ENCODE data around the gene LAD1.

Gene LAD1

DNA sequence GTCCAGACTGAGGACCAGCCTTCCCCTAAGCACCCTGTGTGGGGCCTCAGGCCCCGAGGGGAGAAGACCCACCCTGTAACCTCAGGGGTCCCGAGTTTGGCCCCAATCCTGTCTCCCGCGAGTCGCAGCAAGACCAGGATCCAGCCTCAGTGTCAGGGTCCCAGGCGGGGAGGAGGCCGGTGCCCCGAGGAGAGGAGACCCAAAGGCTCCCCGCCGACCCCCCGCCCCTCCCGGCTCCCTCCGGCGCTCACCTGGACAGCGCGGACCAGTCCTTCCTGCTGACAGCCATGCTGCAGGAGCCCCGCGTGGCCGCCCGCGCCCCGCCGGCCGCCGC lies at the start of gene LAD1:
TSS of gene LAD1 (minus strand) at position 307 of the 334 bp plus-strand sequence. CDS start at position 289, 18 bp downstream.
- DNase-seq: no peak

GRCh38 chr1:201447903-201448871 lies 49.1 kb upstream of the LAD1 start:
- DNase-seq: no peak

DNA sequence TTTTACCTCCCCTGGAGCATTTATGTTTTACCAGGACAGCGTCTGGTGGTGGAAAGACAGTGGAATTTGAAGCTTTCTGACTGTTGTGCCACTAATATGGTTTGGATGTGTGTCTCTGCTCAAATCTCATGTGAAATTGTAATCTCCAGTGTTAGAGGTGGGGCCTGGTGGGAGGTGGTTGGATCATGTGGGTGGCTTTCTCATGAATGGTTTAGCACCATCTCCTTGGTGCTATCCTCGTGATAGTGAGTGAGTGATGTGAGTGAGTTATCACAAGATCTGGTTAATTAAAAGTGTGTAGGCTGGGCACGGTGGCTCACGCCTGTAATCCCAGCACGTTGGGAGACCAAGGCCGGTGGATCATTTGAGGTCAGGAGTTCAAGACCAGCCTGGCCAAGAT lies 46.2 kb upstream of the LAD1 start:
- no peak for DNase-seq

DNA sequence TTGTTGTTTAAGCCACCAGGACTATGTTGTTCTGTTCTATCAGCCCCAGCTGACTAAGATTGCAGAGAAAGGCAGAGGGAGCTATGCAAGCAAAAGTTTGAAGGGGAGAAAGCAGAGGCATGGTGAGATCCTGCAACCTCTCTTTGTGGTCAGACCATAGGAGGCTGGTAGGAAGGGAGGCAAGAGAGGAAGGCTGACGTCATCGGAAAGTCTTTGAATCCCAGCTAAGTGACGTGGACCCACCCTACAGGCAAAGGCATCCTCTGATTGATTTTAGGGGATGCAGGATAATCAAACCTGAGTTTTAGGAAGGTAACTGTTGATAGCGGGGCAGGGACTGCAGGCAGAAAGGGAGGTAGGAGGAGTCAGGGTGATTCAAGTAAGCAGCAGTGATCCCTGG lies 45.7 kb upstream of the LAD1 start:
- DNase-seq: no peak

- DNase-seq: no peak
Observed at GRCh38 chr1:201443747-201444146, 44.6 kb upstream of the LAD1 start.

DNA sequence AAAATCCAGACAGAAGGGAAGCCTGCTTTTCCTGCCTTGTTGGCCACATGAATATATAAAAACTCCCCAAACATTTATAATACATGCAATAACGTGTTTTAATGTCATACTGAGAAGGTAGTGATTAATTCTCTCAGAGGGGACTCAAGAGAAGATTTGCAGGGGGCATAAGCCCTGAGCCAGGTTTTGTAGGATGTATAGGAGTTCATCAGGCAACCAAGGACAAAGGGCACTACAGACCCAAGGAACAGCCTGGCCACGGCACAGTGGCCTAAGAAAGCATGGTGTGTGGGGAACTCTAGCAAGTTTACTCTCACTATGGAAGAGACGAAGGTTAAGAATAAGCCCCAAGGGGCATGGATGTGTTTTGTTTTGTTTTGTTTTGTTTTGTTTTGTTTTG lies 37.8 kb upstream of the LAD1 start:
- DNase-seq: no peak

- no peak for DNase-seq
Observed at GRCh38 chr1:201436393-201436792, 37.3 kb upstream of the LAD1 start.

DNA sequence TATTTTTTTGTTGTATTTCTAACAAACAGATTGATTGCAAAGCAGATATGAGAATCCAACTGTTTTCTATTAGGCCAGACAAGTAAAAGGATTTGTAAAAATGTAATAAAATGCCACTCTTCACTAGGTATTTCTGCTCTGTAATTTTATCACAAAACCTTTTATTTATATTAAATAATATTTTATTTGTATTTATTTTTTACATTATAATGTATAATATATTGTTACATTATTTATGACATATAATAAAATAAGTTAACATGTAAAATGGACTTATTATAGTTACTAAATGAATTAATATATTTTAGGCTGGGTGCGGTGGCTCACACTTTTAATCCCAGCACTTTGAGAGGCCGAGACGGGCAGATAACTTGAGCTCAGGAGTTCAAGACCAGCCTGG lies 35.1 kb upstream of the LAD1 start:
- no peak for DNase-seq

GRCh38 chr1:201433609-201434008 lies 34.5 kb upstream of the LAD1 start:
- DNase-seq: no peak

- DNase-seq: no peak
Observed at GRCh38 chr1:201430776-201431175, 31.7 kb upstream of the LAD1 start.

GRCh38 chr1:201429736-201430501 lies 30.8 kb upstream of the LAD1 start:
- DNase-seq: no peak

DNA sequence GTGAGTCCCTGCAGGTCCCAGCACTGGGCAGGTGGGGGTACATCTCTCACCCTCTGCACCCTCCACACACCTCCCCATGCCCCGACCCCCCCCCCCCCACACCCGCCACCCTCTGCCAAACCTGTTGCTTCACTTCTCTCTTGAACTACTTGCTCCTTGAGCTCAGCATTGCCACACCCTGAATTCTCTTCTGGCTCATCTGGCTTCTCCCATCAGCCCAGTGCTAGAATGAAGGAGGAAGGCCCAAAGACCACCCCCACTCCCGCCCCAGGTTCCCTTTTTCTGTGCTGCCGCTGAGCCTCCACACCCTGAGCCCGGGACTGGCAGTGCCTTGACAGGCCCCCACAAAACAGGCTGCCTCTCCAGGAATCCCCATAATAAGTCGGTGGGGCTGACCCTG lies 28.8 kb upstream of the LAD1 start:
- DNase-seq: no peak

DNA sequence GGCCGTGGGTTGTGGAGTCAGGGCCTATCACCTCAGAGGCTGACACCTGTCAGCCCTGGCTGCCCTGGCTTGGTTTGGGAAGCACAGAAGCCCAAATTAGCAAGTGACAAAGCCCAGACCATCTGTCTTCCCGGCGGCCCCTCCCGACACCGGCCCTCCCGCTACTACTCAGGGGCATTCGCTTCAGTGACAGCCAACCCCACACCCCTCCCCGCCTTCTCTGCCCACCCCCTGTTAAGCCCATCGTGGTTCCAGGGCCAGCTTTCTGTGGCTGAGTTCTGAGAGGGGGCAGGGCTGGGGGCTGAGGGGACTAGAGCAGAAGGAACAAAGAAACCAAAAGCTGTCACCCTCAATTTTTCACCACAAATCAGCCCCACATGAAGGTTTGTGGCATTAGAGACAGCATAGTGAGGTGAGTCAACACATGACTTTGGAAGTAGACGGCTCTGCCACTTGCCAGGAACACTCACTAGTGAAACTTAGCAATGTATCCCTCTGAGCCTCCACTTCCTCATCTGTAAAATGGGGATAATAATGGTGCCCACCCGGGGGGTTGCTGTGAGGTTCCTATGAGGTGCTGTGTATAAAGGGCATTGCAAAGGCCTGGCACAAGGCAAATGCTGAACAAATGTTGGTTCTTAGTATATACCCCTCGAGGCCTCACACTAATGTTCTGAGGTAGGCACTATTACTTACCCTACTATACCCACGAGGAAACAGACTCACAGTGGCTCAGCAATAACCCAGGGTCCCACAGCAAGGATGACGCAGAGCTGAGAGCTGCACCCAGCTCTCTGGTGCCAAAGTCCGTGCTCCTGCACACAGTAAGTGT lies 27.6 kb upstream of the LAD1 start:
- no peak for DNase-seq

DNA sequence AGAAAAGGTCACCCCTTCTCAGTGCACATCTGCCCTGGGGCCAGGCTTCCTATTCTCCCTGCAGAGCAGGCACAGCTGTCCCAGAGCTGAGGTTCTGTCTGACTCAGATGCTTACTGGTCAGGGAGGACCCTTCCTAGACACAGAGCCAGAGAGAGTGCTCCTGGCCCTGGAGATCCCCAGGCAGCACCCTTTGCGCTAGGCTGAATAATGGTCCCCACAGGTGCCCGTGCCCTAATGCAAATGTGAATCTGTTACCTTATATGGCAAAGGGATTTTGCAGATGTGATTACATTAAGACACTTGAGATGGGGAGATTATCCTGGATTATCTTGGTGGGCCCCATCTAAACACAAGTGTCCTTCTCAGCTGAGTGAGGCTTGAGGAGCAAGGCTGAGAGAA lies 25.0 kb upstream of the LAD1 start:
- DNase-seq: no peak

- DNase-seq: no peak
Observed at GRCh38 chr1:201423655-201424054, 24.5 kb upstream of the LAD1 start.

DNA sequence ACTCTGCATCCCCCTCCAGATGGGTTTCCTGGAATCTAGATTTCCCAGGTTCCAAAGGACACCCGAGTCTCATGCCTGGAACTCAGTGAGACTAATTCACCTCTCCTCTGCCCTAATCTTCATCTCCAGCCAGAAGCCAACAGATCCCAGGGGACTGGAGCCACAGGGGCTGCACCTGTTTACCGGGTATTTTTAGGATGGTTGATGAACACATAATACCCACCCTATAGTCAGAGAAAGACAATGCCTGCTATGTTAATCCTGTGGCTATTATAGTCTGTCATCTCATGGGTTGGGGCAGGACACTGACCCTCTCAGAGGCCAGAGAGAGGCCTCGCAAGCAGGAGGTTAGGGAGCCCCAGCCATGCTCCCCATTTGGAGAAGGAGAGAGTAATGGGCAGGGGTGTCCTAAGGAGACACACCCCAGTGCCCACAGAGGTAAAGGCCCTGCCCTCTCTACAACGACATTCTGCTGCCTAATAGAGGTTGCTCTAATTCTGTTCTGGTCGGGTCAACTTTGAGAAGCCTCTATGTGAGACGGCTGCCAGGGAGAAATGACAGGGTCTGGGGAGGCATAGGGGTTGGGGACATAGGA lies 23.4 kb upstream of the LAD1 start:
- DNase-seq: no peak

DNA sequence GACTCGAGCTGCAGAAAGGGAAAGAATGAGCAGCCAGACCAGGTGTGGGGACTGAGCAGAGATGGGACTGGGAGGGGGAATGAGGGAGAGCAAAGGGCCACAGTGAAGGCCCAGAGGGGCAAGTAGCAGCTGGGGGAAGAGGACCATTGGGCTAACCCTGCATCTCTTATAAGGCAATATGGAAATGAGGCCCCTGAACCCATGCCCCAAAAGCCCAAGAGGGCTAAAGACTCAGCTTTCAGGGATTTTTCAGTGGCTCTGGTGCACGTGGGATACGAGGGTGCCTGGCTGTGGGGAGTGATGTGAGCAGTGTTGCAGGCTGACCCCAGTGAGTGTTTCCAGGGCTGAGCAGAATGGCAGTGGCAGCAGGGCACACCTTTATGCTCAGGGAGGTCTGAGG lies 22.9 kb upstream of the LAD1 start:
- DNase-seq: no peak

DNA sequence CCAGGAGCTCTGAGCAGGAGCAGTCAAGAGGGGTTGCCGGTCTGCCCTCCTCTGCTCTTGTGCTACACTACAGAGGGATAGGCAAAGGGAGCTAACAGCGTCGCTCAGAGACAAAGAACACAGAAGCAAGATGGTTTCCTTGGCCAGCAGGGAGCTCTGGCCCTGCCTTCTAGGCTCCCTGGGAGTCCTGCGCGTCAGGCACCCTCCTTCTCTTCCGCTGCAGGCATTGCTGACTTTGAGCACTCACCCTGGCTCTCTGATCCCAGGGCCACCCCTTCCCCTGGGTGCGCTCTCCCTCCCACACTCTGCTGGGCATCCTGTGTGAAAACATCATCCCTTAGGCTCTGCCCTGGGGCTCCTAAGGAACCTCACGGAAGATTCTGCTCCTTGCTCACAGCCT lies 21.9 kb upstream of the LAD1 start:
- no peak for DNase-seq

GRCh38 chr1:201420608-201421002 lies 21.5 kb upstream of the LAD1 start:
- no peak for DNase-seq

- no peak for DNase-seq
Observed at GRCh38 chr1:201419746-201420607, 20.9 kb upstream of the LAD1 start.

GRCh38 chr1:201419256-201419655 lies 20.1 kb upstream of the LAD1 start:
- no peak for DNase-seq

GRCh38 chr1:201418461-201418860 lies 19.3 kb upstream of the LAD1 start:
- no peak for DNase-seq

All from SIG-M5 (cell line).